ENCODE measurements around the gene ATG101. TPM values are rescaled to one million over a fixed set of nuclear protein-coding genes. Genes with fewer than 3 reads are reported as not detected.
A peak's percentile ranks its signal among the peaks of the same experiment; 100 is the strongest.

Gene ATG101
- total RNA-seq, 1 experiment from 2014 or later, result 48.6 TPM

- Histone ChIP-seq H3K27ac (peak overlapping the region; percentile 63), H3K4me1 (peaks cover 7% of the 10 kb centered on the region), H3K4me3 (peak overlapping the region; percentile 73), H3K27me3 (no peaks in the 10 kb centered on the region), H3K9me3 (replicated peaks) (no peaks in the 10 kb centered on the region), H3K36me3 (no peaks in the 10 kb centered on the region)
- no peak for DNase-seq
Measured at GRCh38 chr12:52050116-52050757, 19.5 kb upstream of the ATG101 start.

- Histone ChIP-seq H3K36me3 (no peaks in the 10 kb centered on the region), H3K4me1 (peaks cover 7% of the 10 kb centered on the region), H3K4me3 (peak within 1 kb of the TSS; percentile 73), H3K27me3 (no peaks in the 10 kb centered on the region), H3K9me3 (replicated peaks) (no peaks in the 10 kb centered on the region), H3K27ac (peak within 1 kb of the TSS; percentile 63)
- peak; percentile 95 to 97 for DNase-seq
Measured at GRCh38 chr12:52050758-52051541, 18.8 kb upstream of the ATG101 start, which contains the start of gene NR4A1. Gene NR4A1, plus strand, starts transcription at chr12:52051442. Its CDS starts 2,887 bp downstream, at chr12:52054329.

GRCh38 chr12:52052468-52053186, 17.2 kb upstream of the ATG101 start:
- Histone ChIP-seq H3K9me3 (replicated peaks) (no peaks in the 10 kb centered on the region), H3K27ac (no peak overlapping the region), H3K4me3 (no peak overlapping the region), H3K4me1 (peaks cover 7% of the 10 kb centered on the region), H3K36me3 (no peaks in the 10 kb centered on the region), H3K27me3 (no peaks in the 10 kb centered on the region)
- DNase-seq, result no peak

- H3K9me3 ChIP-seq (replicated peaks), result no peaks in the 10 kb centered on the region
- H3K4me1 ChIP-seq, result peaks cover 8% of the 10 kb centered on the region
- no peaks in the 10 kb centered on the region for H3K27me3 ChIP-seq
- no peak for DNase-seq
- H3K36me3 ChIP-seq, result no peaks in the 10 kb centered on the region
- H3K4me3 ChIP-seq, result no peak overlapping the region
- no peak overlapping the region for H3K27ac ChIP-seq
Measured at GRCh38 chr12:52053536-52054209, 16.1 kb upstream of the ATG101 start.

GRCh38 chr12:52054231-52054832, 15.4 kb upstream of the ATG101 start:
- Histone ChIP-seq H3K36me3 (peaks cover 2% of the 10 kb centered on the region; the same call in 1 of the 2 replicates), H3K9me3 (replicated peaks) (no peaks in the 10 kb centered on the region), H3K27ac (no peak overlapping the region), H3K4me1 (peaks cover 12% of the 10 kb centered on the region), H3K4me3 (no peak overlapping the region), H3K27me3 (no peaks in the 10 kb centered on the region)
- DNase-seq, result no peak

- H3K9me3 ChIP-seq (replicated peaks), result no peaks in the 10 kb centered on the region
- no peak overlapping the region for H3K4me3 ChIP-seq
- H3K27ac ChIP-seq, result no peak overlapping the region
- no peaks in the 10 kb centered on the region for H3K27me3 ChIP-seq
- H3K36me3 ChIP-seq, result peaks cover 2% of the 10 kb centered on the region; the same call in 1 of the 2 replicates
- H3K4me1 ChIP-seq, result peaks cover 10% of the 10 kb centered on the region
- no peak for DNase-seq
Measured at GRCh38 chr12:52054833-52055730, 14.7 kb upstream of the ATG101 start.

GRCh38 chr12:52055731-52056711, 13.8 kb upstream of the ATG101 start:
- no peak for DNase-seq
- Histone ChIP-seq H3K4me3 (no peak overlapping the region), H3K9me3 (replicated peaks) (no peaks in the 10 kb centered on the region), H3K27ac (no peak overlapping the region), H3K27me3 (no peaks in the 10 kb centered on the region), H3K36me3 (peaks cover 2% of the 10 kb centered on the region; the same call in 1 of the 2 replicates), H3K4me1 (peaks cover 5% of the 10 kb centered on the region; the same call in 1 of the 2 replicates)

GRCh38 chr12:52056801-52057637, 12.8 kb upstream of the ATG101 start:
- Histone ChIP-seq H3K27ac (no peak overlapping the region), H3K4me1 (peaks cover 5% of the 10 kb centered on the region; the same call in 1 of the 2 replicates), H3K36me3 (peaks cover 2% of the 10 kb centered on the region; the same call in 1 of the 2 replicates), H3K9me3 (replicated peaks) (no peaks in the 10 kb centered on the region), H3K4me3 (no peak overlapping the region), H3K27me3 (no peaks in the 10 kb centered on the region)
- DNase-seq, result no peak

GRCh38 chr12:52057638-52058576, 11.9 kb upstream of the ATG101 start:
- no peak for DNase-seq
- Histone ChIP-seq H3K9me3 (replicated peaks) (no peaks in the 10 kb centered on the region), H3K36me3 (peaks cover 2% of the 10 kb centered on the region; the same call in 1 of the 2 replicates), H3K27ac (no peak overlapping the region), H3K4me1 (peaks cover 11% of the 10 kb centered on the region), H3K4me3 (no peak overlapping the region), H3K27me3 (no peaks in the 10 kb centered on the region)

- Histone ChIP-seq H3K36me3 (peaks cover 2% of the 10 kb centered on the region; the same call in 1 of the 2 replicates), H3K9me3 (replicated peaks) (no peaks in the 10 kb centered on the region), H3K4me1 (peaks cover 20% of the 10 kb centered on the region)
Measured at GRCh38 chr12:52058631-52059361, 11.0 kb upstream of the ATG101 start.

More at GRCh38 chr12:52058631-52059361, 11.0 kb upstream of the ATG101 start:
- H3K27ac ChIP-seq, result no peak overlapping the region
- peak; percentile 57 to 61 for DNase-seq
- H3K4me3 ChIP-seq, result no peak overlapping the region
- no peaks in the 10 kb centered on the region for H3K27me3 ChIP-seq

Measured in SJCRH30 (cell line).